LNCaP clone FGC (cell line): ENCODE data around the gene SETD7.

Experiments used
- DNase-seq: peaks from one replicate; pipeline ENCODE4 v3.0.0-alpha.2; 2011; ENCODE audit warnings: low read depth
- H3K4me3 ChIP-seq: 2 replicates; pipeline ENCODE4 v1.5.1; 2011; ENCODE audit warnings: mild to moderate bottlenecking, low read depth, low read length, control low read depth
- CTCF ChIP-seq: IDR thresholded peaks from 2 replicates; pipeline ENCODE4 v1.5.1; 2012; ENCODE audit warnings: mild to moderate bottlenecking; ENCODE audit not compliant: control insufficient read depth, insufficient read depth; ENCODE audit errors: extremely low read depth

SETD7 gene

DNA sequence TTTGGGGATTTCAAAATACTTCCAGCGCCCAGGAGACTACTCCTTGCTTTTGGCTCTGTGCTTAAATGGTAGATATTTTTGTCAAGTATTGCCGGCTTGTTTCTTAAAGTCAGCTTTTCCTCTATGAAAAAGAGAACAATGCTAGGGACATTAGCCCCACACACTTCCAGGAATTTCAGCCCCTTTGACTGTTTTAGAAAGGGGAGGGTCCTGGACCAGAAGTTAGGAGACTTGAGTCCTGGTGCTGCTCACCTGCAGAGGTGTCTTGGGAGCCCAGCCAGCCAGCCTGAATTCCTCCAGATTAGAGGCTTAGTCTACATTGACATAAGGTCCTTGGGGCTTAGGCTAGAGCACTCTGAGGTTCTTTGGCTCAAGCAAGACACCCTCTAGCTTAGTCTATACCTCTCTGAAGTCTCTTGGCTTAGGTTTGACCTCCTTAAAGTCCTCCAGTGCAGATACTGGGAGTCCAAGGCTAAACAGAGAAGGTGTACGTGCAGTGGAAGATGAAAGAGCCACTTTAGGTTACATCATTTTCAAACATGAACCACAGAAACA is 1.6 kb upstream of the SETD7 start:
- H3K4me3 ChIP-seq = peak overlapping the region; percentile 78

DNA sequence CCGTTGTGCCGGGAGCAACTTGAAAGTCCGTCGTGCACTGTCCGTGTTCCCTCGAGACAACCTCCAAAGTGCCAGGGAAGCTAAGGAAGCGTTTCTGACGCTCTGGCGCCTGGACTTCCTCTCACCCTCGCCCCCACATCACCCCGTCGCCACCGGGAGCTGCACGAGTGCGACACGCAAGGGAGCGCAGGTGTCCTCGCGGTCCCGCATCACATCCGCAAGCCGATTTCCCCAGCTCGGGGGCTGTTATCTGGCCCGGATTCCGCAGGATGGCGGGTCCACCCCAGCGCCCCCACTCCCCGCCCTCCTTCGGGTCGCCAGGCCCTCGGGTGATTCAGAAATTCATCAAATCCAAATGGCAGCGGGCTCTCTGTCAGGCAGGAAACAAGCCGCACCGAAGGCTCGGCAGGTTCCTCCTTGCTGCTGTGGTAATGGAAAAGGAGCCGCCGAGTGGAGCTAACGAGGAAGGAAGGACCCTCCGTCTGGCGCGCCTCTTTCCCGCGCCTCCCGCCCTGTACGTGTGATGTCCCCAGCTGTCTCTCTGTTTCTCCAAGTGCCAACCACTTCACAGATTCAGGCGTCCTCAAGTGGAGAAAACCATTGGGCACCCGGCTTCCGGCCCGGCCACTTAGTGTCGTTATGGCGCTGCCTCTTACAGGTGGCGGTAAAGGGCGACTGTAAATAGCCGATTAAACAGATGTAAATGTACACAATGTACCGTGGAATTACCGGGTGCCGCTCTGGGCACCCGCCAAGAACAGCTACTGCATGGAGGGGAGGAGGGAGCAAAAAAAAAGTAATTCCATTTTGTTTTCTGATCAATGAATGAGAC is 921 bp upstream of the SETD7 start:
- DNase-seq = peak; percentile 52
- H3K4me3 ChIP-seq = peak overlapping the region; percentile 78
- TF ChIP-seq CTCF = peak; percentile 36; the same call in 1 of the 2 replicates

More for the DNA sequence above, 1.6 kb upstream of the SETD7 start:
- TF ChIP-seq CTCF = no peak
- no peak for DNase-seq

- no peak for DNase-seq
- H3K4me3 ChIP-seq = peak overlapping the region; percentile 78
- no peak for TF ChIP-seq CTCF
Measured at GRCh38 chr4:139555705-139556070, 331 bp downstream of the SETD7 start.

GRCh38 chr4:139554893-139555704 is 920 bp downstream of the SETD7 start:
- peak; percentile 78 for DNase-seq
- peak overlapping the region; percentile 78 for H3K4me3 ChIP-seq
- TF ChIP-seq CTCF = no peak

GRCh38 chr4:139554642-139554892 is 1.5 kb downstream of the SETD7 start:
- TF ChIP-seq CTCF = no peak
- peak overlapping the region; percentile 78 for H3K4me3 ChIP-seq
- DNase-seq = no peak

DNA sequence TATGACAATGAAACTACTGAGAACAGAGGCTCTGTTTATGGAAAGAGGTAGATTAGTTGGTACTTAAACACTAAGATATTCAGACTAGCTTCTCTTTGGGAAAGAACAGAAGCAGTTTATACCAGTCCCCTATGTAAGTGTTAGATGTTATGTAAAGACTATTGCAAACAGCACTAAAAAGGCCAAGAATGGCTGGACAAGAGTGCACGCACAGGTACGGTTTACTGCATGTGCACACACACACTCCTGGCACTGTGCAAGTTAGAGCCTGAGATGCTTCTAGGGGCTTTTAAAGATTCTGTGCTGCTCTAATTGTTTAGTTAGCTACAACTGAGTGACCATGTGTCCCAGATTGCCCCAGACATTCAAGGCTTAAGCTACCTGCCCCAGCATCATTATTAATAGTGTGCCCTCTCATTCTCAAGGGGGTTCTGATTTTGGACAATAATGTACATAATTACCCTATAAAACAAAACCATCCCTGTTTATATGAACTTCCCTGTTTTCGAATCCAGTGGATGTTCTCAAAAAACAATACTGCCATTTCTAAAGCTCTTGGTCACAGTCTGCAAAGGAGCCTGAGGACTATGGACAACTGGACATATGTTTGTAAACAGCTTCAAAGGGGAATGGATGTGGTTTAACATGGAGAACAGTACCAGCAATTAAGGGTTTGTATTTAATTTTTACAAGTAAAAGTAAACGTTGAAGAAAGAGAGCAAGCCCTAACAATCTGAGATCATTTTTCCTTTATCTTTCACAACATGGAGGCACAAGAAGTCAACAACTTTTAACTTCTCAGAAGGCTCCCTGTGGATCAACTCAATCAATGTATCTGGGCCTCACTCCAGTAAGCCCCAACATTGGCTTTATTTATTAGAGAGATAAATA is 2.0 kb downstream of the SETD7 start:
- TF ChIP-seq CTCF = no peak
- DNase-seq = no peak
- peak overlapping the region; percentile 78 for H3K4me3 ChIP-seq
